H1 (cell line): ENCODE data around the gene CDH22. TPM values are rescaled to one million over a fixed set of nuclear protein-coding genes. Genes with fewer than 3 reads are reported as not detected.

Experiments used
- CTCF ChIA-PET: fragments of 300-600 bp; sonication (Branson Sonifier 250); formaldehyde crosslinking; loops from one replicate; lab custom pipeline; 2021; ENCODE audit not compliant: partially characterized antibody; lab: Charles Lee
- POLR2A ChIA-PET: fragments of 300-600 bp; sonication (Branson Sonifier 250); formaldehyde crosslinking; loops from one replicate; lab custom pipeline; 2021; ENCODE audit warnings: inconsistent platforms; ENCODE audit not compliant: partially characterized antibody; lab: Charles Lee
- DNase-seq, 2 experiments: peaks; one replicate each; pipeline versions ENCODE4 v3.0.0 to v3.0.0-alpha.2; 2010 to 2022; ENCODE audit warnings: low spot score in 2 of 2, low read depth in 1 of 2, mixed read lengths in 1 of 2
- FAIRE-seq: peaks from 2 replicates; lab custom pipeline; 2011; peaks lifted over from hg19 to GRCh38; lab: Jason Lieb, UNC
- H2AFZ ChIP-seq: 2 replicates; pipeline ENCODE4 v1.8.1; 2012; ENCODE audit warnings: low read length, inconsistent platforms
- H2AK5ac ChIP-seq: 2 replicates; pipeline ENCODE4 v1.6.1; 2013; ENCODE audit warnings: low read depth, low read length
- H2BK120ac ChIP-seq: replicated peaks from 2 replicates; pipeline ENCODE3; 2013; ENCODE audit warnings: low read depth, low read length, inconsistent platforms
- H2BK12ac ChIP-seq: 2 replicates; pipeline ENCODE4 v1.6.1; 2013; ENCODE audit warnings: low read depth, low read length
- H2BK15ac ChIP-seq: 2 replicates; pipeline ENCODE4 v1.6.1; 2013; ENCODE audit warnings: low read length
- H2BK20ac ChIP-seq: 2 replicates; pipeline ENCODE4 v1.6.1; 2013; ENCODE audit warnings: low read length
- H2BK5ac ChIP-seq: 2 replicates; pipeline ENCODE4 v1.6.1; 2013; ENCODE audit warnings: low read depth, low read length
- H3K14ac ChIP-seq: 2 replicates; pipeline ENCODE4 v1.6.1; 2013; ENCODE audit warnings: inconsistent platforms; ENCODE audit not compliant: insufficient read length
- H3K18ac ChIP-seq: 2 replicates; pipeline ENCODE4 v1.6.1; 2013; ENCODE audit warnings: low read length; ENCODE audit errors: extremely low read depth
- H3K23ac ChIP-seq: 2 replicates; pipeline ENCODE4 v1.6.1; 2013; ENCODE audit warnings: inconsistent platforms; ENCODE audit not compliant: insufficient read length
- H3K23me2 ChIP-seq: 2 replicates; pipeline ENCODE4 v1.6.1; 2013; ENCODE audit warnings: low read depth, low read length
- H3K27ac ChIP-seq: 2 replicates; pipeline ENCODE4 v1.6.1; 2011; ENCODE audit warnings: low read depth, low read length, inconsistent platforms
- H3K27me3 ChIP-seq, 4 experiments: replicated peaks in 1 of 4; 1 replicate in 1 of 4; 2 replicates in 3 of 4; pipeline versions ENCODE4 v1.6.1 to v1.8.1; 2011 to 2013; ENCODE audit warnings: low read length in 3 of 4, mild to moderate bottlenecking in 3 of 4, inconsistent platforms in 2 of 4, mixed read lengths in 2 of 4, moderate library complexity in 1 of 4; ENCODE audit not compliant: control insufficient read depth in 3 of 4, insufficient read depth in 3 of 4; ENCODE audit errors: extremely low read depth in 1 of 4
- H3K36me3 ChIP-seq, 4 experiments: 2 replicates each; pipeline versions ENCODE4 v1.6.1 to v1.8.1; 2011 to 2013; ENCODE audit warnings: mild to moderate bottlenecking in 4 of 4, low read length in 3 of 4, moderate library complexity in 2 of 4, control low read depth in 1 of 4, inconsistent platforms in 1 of 4; ENCODE audit not compliant: insufficient read depth in 4 of 4, control insufficient read depth in 2 of 4
- H3K4ac ChIP-seq: replicated peaks from 2 replicates; pipeline ENCODE3; 2013; ENCODE audit warnings: low read length, low read depth, mixed read lengths, inconsistent platforms; ENCODE audit not compliant: insufficient read length
- H3K4me1 ChIP-seq, 4 experiments: replicated peaks in 1 of 4; 1 replicate in 1 of 4; 2 replicates in 3 of 4; pipeline versions ENCODE4 v1.6.1 to v1.8.1; 2011 to 2013; ENCODE audit warnings: low read length in 3 of 4, inconsistent platforms in 2 of 4, mixed read lengths in 1 of 4; ENCODE audit not compliant: insufficient read depth in 4 of 4, control insufficient read depth in 3 of 4
- H3K4me2 ChIP-seq, 2 experiments: 2 replicates each; pipeline versions ENCODE4 v1.6.1 to v1.8.1; 2011 to 2013; ENCODE audit warnings: low read depth in 2 of 2, low read length in 2 of 2, control low read depth in 1 of 2, inconsistent platforms in 1 of 2, mild to moderate bottlenecking in 1 of 2; ENCODE audit not compliant: insufficient read depth in 1 of 2
- H3K4me3 ChIP-seq, 4 experiments: fragments of 200-600, 300-600 bp in 1 of 4; sonication (generic), shearing (Covaris generic), sonication (Bioruptor Twin) in 1 of 4; 2 replicates each; pipeline versions ENCODE4 v1.5.1 to v1.8.1; 2011 to 2016; ENCODE audit warnings: low read length in 4 of 4, low read depth in 3 of 4, control low read depth in 2 of 4, inconsistent platforms in 2 of 4, mild to moderate bottlenecking in 2 of 4, mixed read lengths in 1 of 4, moderate library complexity in 1 of 4; ENCODE audit not compliant: insufficient read depth in 2 of 4; ENCODE audit errors: extremely low read depth in 1 of 4
- H3K56ac ChIP-seq: replicated peaks from 2 replicates; pipeline ENCODE3; 2013; ENCODE audit warnings: low read depth, mild to moderate bottlenecking, mixed read lengths, low read length, inconsistent platforms; ENCODE audit not compliant: insufficient read length
- H3K79me1 ChIP-seq: 2 replicates; pipeline ENCODE4 v1.6.1; 2013; ENCODE audit warnings: low read depth, low read length, control low read depth
- H3K79me2 ChIP-seq, 2 experiments: 2 replicates each; pipeline versions ENCODE4 v1.6.1 to v1.8.1; 2012 to 2013; ENCODE audit warnings: low read length in 2 of 2, mild to moderate bottlenecking in 2 of 2, inconsistent platforms in 1 of 2; ENCODE audit not compliant: insufficient read depth in 2 of 2, control insufficient read depth in 1 of 2
- H3K9ac ChIP-seq, 4 experiments: replicated peaks in 1 of 4; 1 replicate in 1 of 4; 2 replicates in 3 of 4; pipeline versions ENCODE4 v1.6.1 to v1.8.1; 2011 to 2013; ENCODE audit warnings: low read depth in 3 of 4, low read length in 3 of 4, control low read depth in 2 of 4, mild to moderate bottlenecking in 2 of 4, moderate library complexity in 2 of 4, inconsistent platforms in 1 of 4; ENCODE audit errors: extremely low read depth in 1 of 4
- H3K9me3 ChIP-seq, 2 experiments: 2 replicates each; pipeline versions ENCODE4 v1.6.1 to v1.8.1; 2012 to 2013; ENCODE audit warnings: mild to moderate bottlenecking in 2 of 2, moderate library complexity in 2 of 2, control low read depth in 1 of 2, inconsistent platforms in 1 of 2, low read depth in 1 of 2, low read length in 1 of 2, mixed read lengths in 1 of 2; ENCODE audit not compliant: insufficient read depth in 2 of 2
- H4K20me1 ChIP-seq, 2 experiments: replicated peaks in 1 of 2; 2 replicates each; pipeline versions ENCODE3 to v1.8.1; 2011 to 2013; ENCODE audit warnings: inconsistent platforms in 2 of 2, low read length in 2 of 2, mild to moderate bottlenecking in 1 of 2; ENCODE audit not compliant: insufficient read depth in 2 of 2, control insufficient read depth in 1 of 2
- H4K5ac ChIP-seq: 2 replicates; pipeline ENCODE4 v1.6.1; 2013; ENCODE audit warnings: low read length, low read depth, mixed read lengths, inconsistent platforms; ENCODE audit not compliant: insufficient read length
- H4K8ac ChIP-seq: 2 replicates; pipeline ENCODE4 v1.8.0; 2013; ENCODE audit warnings: mild to moderate bottlenecking, moderate library complexity, low read length, inconsistent platforms; ENCODE audit not compliant: insufficient read depth; ENCODE audit errors: extremely low read depth
- H4K91ac ChIP-seq: replicated peaks from 2 replicates; pipeline ENCODE3; 2013; ENCODE audit warnings: low read length, mixed read lengths, inconsistent platforms; ENCODE audit not compliant: insufficient read length
- CHD1 ChIP-seq: IDR thresholded peaks from 2 replicates; pipeline ENCODE4 v1.6.1; 2012; ENCODE audit warnings: low read depth, low read length, improper control_type of control experiment
- CTBP2 ChIP-seq: IDR thresholded peaks from 2 replicates; pipeline ENCODE4 v1.7.0; 2011; ENCODE audit warnings: borderline replicate concordance, mild to moderate bottlenecking, moderate library complexity, mixed read lengths, low read length; ENCODE audit not compliant: insufficient read depth, insufficient read length
- KDM4A ChIP-seq: IDR thresholded peaks from one replicate; pipeline ENCODE4 v1.7.1; 2012; ENCODE audit warnings: low read depth, mild to moderate bottlenecking, moderate library complexity, low read length, inconsistent platforms; ENCODE audit not compliant: severe bottlenecking
- KDM5A ChIP-seq: fragments of 200-600 bp; IDR thresholded peaks from 2 replicates; pipeline ENCODE4 v1.7.1; 2012; ENCODE audit warnings: mild to moderate bottlenecking, low read length, inconsistent platforms, mixed read lengths
- MAFK ChIP-seq: IDR thresholded peaks from 2 replicates; pipeline ENCODE4 v1.6.1; 2012; ENCODE audit warnings: low read depth, mild to moderate bottlenecking, improper control_type of control experiment, low read length
- POU5F1 ChIP-seq: IDR thresholded peaks from 2 replicates; pipeline ENCODE4 v1.6.1; 2011; ENCODE audit warnings: low read depth, mild to moderate bottlenecking, low read length, moderate library complexity
- RAD21 ChIP-seq, 2 experiments: IDR thresholded peaks in 1 of 2; conservative IDR thresholded peaks in 1 of 2; 2 replicates each; pipeline ENCODE4 v1.6.1; 2011; ENCODE audit warnings: low read depth in 2 of 2, low read length in 2 of 2, improper control_type of control experiment in 1 of 2, inconsistent platforms in 1 of 2, mild to moderate bottlenecking in 1 of 2, moderate library complexity in 1 of 2
- SIN3A ChIP-seq, 2 experiments: IDR thresholded peaks in 1 of 2; conservative IDR thresholded peaks in 1 of 2; 2 replicates each; pipeline ENCODE4 v1.6.1; 2011 to 2012; ENCODE audit warnings: low read length in 2 of 2, improper control_type of control experiment in 1 of 2, low read depth in 1 of 2, mild to moderate bottlenecking in 1 of 2
- SP4 ChIP-seq: IDR thresholded peaks from 2 replicates; pipeline ENCODE4 v1.6.1; 2012; ENCODE audit warnings: low read length, inconsistent platforms
- TAF1 ChIP-seq: IDR thresholded peaks from 2 replicates; pipeline ENCODE4 v1.6.1; 2011; ENCODE audit warnings: mild to moderate bottlenecking, low read depth, low read length
- TAF7 ChIP-seq: optimal IDR thresholded peaks from 2 replicates; pipeline ENCODE3; 2011; ENCODE audit warnings: low read depth, mild to moderate bottlenecking, inconsistent platforms, low read length, moderate library complexity, borderline replicate concordance
- TBP ChIP-seq: IDR thresholded peaks from 2 replicates; pipeline ENCODE4 v1.6.1; 2011; ENCODE audit warnings: low read depth, low read length, improper control_type of control experiment
- WGBS, 2 experiments: shearing (Covaris generic) in 1 of 2; methylation state at CpG; one replicate each; pipeline versions ENCODE4 v1.1.6 to v1.1.7; 2013 to 2015; ENCODE audit warnings: low lambda C conversion rate in 2 of 2, mixed read lengths in 2 of 2, inconsistent platforms in 1 of 2, low coverage in 1 of 2, missing lambda C conversion rate in 1 of 2; ENCODE audit not compliant: insufficient replicate concordance in 2 of 2, insufficient coverage in 1 of 2, insufficient read length in 1 of 2; ENCODE audit errors: extremely low coverage in 1 of 2, missing lambda C conversion rate in 1 of 2; 5-methylcytosine and 5-hydroxymethylcytosine counted together
- polyA plus RNA-seq, 7 experiments: library from polyadenylated mRNA; depleted of rRNA in 3 of 7; stranded (reverse) in 5 of 7; unstranded in 2 of 7; fragments of >200 nt in 5 of 7; fragments of 200-250 nt in 2 of 7; gene quantifications; 1 replicate in 5 of 7; 2 replicates in 1 of 7; 4 replicates in 1 of 7; pipeline versions ENCODE4 v1.2.1 to v1.2.3, GENCODE V29; 2011 to 2013; ENCODE audit warnings: missing spikeins in 2 of 7, mixed read lengths in 2 of 7
- total RNA-seq: library from RNA; stranded (reverse); fragmentation: NEBNext Ultra II Directional; extraction: Animal tissue kit (Norgen Biotek cat#: 25700); gene quantifications from 2 replicates; pipeline ENCODE4 v1.2.1, GENCODE V29; 2021

The CDH22 gene
- total and polyA plus RNA-seq, 2 of the 8 experiments (the other 6 are each of a cell fraction or from before 2014, with no cell fraction given) = 0.35 to 0.39 TPM

- POLR2A ChIA-PET = interaction anchor here (1.1 kb wide), 1 partner anchor 10 kb away, joined by 4 read pairs; no protein-coding TSS in a partner anchor
- DNase-seq = no peak
- TF ChIP-seq SP4 = no peak
- TF ChIP-seq MAFK = no peak
- no peak for TF ChIP-seq TBP
- TF ChIP-seq TAF1 = no peak
- TF ChIP-seq CTBP2 = no peak
- TF ChIP-seq POU5F1 = no peak
- TF ChIP-seq RAD21 (IDR thresholded peaks at IDR 0.05 in 1 of 2, conservative IDR thresholded peaks at IDR 0.05 in 1 of 2; ENCODE audit: low read depth in 2 of 2, low read length in 2 of 2) = no peak
- no peak for TF ChIP-seq TAF7
- no peak for TF ChIP-seq SIN3A (conservative IDR thresholded peaks at IDR 0.05 in 1 of 2, IDR thresholded peaks at IDR 0.05 in 1 of 2; ENCODE audit: low read depth in 1 of 2, low read length in 2 of 2)
- no peak for TF ChIP-seq KDM4A
- TF ChIP-seq KDM5A = no peak
- no peak for TF ChIP-seq CHD1
Observed at GRCh38 chr20:46133886-46134654, 174.2 kb downstream of the CDH22 start.

More at GRCh38 chr20:46133886-46134654, 174.2 kb downstream of the CDH22 start:
- Histone ChIP-seq H3K14ac (no peak overlapping the region), H3K4me2 (no peak overlapping the region), H2BK20ac (no peak overlapping the region), H2BK15ac (no peak overlapping the region), H3K79me2 (no peaks in the 10 kb centered on the region), H3K4ac (peak overlapping the region; percentile 22), H3K27ac (no peak overlapping the region), H2AFZ (no peak overlapping the region), H4K20me1 (no peaks in the 10 kb centered on the region), H2AK5ac (no peak overlapping the region), H3K4me1 (peaks cover 0 to 6% (median 4%) of the 10 kb centered on the region in 4 experiments; a peak in 6 of 7 replicates), H2BK120ac (no peak overlapping the region), H4K5ac (no peak overlapping the region), H3K23me2 (no peaks in the 10 kb centered on the region), H2BK12ac (no peak overlapping the region), H4K8ac (no peak overlapping the region), H3K4me3 (no peak overlapping the region), H3K36me3 (no peaks in the 10 kb centered on the region), H2BK5ac (no peak overlapping the region), H3K79me1 (no peaks in the 10 kb centered on the region), H3K27me3 (peaks cover 0 to 4% (median 2%) of the 10 kb centered on the region in 4 experiments; a peak in 4 of 7 replicates), H3K23ac (no peak overlapping the region), H3K18ac (no peak overlapping the region), H4K91ac (no peak overlapping the region), H3K9ac (no peak overlapping the region), H3K9me3 (no peaks in the 10 kb centered on the region), H3K56ac (no peak overlapping the region)
- 87% methylated on average over 11 of the region's 11 CpGs; no CpG with 5 or more reads in 1 of the 2 experiments for whole genome bisulfite sequencing, 2 experiments
- FAIRE-seq = no peak
- CTCF ChIA-PET = interaction anchor here (0.9 to 8.1 kb wide), 18 partner anchors 13 to 215 kb away, joined by 3 to 171 read pairs (median 6); partner anchors contain the start of genes CD40 and CDH22
